GM18502 (cell line): ENCODE results near the gene KLC1.

ENCODE experiments used
- ATAC-seq: cut with Tn5 transposase; IDR thresholded peaks from one replicate; pipeline ENCODE4 v1.9.1; 2021; ENCODE audit warnings: mild to moderate bottlenecking; ENCODE audit not compliant: unreplicated experiment, poor library complexity

The KLC1 gene

DNA sequence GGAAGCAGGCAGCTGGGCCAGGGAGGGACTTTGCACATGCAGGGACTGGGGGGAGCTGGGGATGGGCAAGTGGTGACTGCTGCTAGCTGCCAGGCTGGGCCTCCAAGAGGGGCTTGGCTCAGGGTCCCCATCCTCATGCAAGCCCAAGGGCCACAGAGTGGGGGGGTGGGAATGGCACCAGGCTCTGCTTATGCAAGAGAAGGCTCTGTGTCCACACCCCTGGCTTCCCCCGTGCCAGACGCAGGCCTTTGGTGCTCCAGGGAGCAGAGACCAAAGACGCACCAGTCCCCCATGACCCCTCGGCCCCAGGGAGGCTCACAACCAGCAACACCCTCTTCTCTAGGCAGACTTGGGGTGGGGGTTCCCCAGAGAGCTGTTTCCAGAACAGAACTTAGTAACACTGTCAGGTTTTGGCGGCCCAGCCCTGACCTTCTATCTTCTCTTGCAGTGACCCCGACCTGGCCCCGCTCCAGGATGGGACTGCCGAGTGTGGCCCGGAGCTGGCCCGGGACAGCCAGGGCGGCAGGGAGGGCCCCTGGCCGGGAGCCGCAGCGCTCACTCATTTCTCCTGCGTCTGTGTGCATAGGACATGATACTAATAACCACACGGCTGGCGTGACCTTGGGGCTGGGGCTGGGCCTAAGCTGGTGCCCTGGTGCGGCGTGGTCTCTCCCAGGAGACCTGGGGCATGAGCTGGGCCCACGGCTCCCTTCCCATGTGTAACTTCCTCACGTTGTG is 71.9 kb downstream of the KLC1 start:
- no peak for ATAC-seq

DNA sequence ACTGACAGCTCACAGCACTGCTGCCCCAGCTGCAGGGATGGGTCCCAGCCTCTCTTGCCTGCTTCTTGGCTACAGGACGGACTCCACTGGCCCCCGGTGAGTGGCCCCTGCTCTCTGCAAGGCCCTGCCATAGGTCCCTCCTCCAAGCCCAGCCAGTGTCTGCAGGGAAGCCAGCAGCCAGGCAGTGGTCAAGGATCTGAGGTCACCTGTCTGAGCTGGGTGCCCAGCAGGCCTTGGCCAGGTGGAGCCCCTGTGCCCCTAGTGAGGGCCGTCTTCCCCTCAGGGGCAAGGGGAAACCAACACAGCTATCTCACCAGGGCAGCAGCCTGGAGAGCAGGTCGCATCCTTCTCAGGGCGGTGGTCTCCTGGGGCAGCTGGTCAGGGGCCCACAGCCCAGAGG is 73.1 kb downstream of the KLC1 start:
- ATAC-seq = no peak

DNA sequence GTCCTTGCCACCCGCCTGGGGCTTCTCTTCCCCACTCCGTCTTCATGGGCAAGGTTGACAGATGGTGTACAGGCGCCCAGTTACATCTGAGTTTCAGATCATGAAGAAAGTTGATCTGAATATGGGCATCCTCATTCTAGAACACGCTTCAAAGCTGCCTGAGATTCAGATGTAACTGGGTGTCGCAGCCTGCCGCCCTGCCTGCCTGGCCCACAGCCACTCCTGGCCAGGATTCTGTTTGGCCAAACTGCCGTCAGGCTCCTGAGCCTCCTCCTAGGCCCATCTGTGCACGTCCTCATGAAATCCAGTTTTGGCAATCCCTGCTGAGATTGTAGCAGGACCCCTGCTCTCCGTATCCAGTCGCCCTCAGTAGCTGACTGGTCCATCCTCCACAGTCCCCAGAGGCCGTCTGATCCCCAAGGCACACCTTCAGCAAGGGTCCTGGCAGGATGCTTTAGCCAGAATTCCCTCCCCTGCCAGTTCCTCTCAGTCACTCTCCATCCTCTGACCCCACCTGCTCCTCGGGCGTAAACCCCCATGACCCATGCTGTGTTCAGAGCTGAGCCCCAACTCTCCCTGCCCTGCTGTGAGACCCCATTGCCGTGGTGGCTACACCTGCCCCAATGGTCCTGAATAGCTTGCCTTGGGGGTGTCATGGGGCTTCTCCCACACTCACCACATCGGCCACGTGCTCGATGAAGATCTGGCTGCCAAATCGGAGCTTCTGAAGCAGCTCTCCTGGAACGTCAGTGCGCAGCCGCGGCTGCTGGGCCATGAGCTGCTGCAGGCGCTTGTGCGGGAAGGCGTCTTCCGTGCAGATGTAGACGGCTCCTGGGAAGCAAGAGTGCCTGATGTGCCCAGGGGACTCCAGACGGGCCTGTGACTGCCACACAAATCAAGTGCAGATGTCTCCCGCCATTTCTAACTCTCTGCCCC is 73.8 kb downstream of the KLC1 start:
- ATAC-seq = no peak

DNA sequence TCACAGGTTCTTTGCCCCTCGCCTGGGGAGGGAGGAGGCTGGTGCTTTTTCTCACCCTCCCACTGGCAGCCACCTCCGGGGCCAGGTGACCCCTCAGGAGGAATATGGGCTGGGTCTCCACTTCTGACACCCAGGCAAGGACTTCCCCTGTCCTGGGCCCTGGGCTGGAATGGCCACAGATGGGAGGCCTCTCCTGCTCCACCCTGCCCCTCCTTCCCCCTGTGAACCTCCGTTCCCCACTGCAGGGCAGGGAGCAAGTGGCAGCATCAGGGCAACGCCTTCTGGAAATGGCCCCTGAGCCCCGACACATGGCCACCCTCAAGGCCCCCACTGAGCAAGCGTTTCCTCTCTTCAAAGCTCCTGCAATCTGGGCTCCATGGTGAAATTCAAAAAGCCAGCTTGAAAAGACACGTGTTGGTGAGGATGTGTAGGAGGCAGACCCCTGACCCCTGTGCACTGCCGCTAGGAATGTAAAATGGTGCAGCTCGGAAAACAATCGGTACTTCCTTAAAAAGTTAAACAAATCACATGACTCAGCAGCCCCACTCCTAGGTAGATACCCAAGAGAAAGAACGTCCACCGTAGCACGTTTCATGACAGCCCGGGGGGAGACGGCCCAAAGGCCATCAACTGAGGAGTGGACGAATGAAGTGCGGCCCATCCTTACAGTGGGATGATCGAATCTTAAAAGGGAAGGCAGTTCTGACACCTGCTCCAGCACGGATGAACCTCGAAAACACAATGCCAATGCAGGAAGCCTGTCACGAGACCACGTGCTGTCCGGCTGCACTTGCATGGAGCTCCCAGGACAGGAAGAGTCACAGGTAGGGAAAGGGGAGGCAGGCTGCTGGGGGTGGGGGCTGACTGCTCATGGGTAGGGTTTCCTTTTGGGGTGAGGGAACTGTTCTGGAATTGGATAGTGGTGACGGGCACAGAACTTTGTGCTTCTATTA is 74.7 kb downstream of the KLC1 start:
- ATAC-seq = no peak

DNA sequence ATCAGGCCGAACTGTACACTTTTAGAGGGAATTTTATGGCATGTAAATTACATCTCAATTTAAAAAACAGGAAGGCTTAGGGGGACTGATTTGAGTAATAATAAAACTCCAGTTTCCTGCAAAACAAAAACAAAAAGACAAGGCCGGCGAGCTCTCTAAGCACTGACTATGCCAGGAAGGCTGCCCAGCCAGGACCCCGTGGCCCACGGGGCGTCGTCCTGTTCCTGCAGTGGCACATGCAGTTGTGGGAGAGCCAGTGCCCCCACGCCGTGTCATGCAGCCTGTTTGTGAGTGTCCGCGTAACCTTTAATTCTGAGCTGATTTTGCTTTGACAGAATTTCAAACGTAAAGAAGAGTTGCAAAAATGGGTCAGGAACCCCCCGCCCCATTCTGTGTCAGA is 75.7 kb downstream of the KLC1 start:
- ATAC-seq = no peak

DNA sequence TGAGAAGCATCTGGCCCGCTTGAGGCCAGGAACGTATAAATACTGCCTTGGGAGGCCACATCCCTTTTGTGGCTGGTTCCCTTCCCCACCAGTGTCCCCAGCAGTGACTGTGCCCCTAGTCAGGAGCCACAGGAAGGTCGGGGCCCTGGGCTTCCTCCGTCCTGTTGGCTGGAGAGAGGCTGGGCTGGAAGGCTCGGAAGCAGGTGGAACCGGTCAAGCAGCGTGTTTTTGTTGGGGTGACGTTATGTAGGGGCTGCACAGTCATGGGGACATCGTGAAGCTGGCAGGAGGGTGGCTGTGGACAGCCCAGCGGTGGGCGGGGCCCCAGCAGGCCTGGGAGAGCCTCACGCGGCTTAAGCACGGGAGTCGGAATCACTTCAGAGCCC is 76.1 kb downstream of the KLC1 start:
- no peak for ATAC-seq

DNA sequence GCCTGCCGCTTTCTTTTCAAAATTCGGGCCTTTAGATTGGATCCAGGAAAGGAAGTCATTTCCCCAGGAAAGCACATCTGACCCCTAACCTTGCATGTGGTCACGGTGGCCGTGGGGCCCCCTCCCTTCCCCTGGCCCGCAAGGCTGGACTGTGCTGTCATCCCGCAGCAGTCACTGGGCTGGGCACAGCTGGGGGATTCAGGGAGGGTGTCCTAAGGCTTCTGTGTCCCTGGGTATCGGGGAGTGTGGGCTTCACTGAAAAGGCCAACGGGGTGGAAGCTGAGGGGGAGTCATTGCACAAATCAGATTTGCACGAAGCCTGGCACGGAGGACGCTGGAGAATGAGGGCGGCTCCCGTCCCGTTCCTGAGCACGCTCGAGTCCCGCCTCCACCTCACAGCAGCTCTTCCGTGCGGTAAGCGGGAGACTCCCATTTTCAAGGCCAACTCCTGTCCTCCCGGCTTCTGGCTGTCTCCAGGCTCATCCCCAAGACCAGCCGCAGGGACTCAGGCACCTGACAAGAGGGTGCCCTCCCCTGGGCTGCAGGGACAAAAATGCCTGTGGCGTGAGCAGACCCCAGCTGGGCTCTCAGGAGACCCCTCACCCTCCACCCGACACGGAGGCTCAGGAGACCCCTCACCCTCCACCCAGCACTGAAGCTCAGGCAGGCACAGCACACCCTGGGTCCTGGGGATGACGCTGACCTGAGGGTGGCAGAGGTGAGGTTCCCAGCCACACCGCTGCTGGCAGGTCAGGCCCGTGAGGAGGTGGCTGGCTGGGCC is 76.7 kb downstream of the KLC1 start:
- ATAC-seq = no peak

DNA sequence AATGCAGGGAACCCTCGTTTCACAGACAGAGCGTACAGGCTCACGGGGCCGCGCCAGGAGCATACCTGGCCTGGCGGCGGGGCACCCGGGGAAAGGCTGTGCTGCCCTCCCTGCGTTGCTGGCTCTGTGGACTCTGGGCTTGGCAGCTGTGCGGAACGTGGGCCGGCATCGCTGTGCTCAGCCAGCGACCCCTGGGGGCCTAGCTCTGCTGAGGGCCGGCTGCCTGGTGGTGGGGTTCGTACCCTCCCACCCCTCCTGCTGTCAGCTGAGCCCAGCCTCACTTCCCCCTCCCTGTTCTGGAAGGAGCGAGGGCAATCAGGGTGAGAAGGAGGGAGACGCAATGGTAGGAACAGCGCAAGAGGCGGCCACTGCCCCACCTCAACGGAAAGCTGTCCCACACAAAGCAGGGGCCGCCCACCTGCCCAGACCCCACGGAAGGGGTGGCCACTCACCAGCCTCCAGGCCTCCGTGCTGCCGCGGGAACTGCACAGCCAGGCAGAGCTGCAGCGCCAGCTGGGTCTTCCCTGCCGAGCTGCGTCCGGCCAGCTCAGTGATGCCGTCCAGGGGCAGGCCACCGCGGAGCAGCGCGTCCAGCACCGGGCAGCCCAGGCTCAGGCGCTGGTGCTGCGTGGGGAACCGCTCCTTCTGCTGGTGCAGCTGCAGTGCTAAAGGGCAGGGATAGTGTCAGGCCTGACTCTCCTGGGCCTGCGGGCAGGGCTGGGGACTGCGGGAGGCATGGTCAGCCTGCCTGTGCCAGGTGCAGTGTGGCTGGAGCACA is 77.7 kb downstream of the KLC1 start:
- no peak for ATAC-seq

DNA sequence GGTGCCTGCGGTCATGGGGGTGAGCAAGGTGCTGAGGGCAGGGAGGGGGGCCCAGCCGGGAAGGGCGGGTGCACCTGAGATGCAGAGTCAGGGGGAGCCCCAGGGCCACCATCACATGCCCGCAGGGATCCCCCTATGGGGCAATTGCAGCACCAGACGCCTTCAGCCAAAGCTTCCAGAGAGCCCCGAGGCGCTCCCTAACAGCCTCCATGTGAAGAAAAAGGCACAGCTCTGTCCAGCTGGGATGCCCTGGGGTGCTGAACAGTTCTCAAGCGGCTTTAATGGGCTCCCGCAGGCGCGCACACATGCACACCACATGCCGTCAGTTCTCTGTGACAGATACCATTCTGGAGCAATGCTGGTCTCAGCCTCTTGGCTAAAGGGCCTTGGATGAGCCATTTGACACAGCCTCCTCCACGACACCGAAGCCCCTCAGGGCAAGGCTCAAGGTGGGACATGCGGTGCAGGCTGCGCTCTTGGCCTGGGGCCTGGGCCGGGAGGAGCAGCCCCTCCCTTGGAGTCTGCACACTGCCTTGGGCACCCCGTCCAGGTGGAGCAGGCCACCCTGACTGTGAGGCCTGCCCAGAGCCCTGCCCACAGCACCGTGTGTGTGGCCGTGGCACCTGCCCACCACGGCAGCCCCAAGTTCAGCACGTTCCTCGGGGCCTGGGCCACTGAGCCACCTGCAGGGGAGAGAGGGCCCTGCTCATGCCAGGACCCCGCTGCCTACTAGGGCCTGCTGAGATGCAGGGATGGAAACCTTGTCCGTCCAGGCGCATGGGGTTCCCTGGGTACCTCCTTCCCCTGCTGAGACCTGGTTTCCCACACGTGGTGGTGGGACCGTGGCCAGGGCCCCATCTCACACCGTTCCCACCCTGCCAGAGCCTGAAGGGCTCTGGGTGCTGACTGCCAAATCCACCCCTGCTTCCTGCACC is 78.6 kb downstream of the KLC1 start:
- ATAC-seq = no peak

DNA sequence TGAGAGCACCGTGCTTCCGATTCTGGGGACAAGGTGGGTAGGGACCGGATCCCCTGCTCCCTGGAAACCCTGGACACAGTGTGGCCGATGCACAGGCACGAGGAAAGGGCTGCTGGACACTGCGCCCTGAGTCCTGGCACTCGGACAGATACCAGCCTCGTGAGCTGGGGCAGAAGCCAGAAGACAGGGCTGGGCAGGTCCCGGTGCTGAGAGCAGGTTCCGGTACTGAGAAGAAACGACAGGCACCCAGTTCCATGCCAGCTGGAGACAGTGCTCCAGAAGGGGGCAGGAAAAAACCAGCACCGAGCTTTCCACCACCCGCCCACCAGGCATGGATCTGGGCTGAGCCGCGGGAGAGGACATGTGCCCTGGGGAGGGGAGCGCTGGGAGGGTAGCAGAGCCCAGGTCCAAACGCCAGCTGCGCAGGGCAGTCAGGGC is 79.8 kb downstream of the KLC1 start:
- ATAC-seq = no peak

DNA sequence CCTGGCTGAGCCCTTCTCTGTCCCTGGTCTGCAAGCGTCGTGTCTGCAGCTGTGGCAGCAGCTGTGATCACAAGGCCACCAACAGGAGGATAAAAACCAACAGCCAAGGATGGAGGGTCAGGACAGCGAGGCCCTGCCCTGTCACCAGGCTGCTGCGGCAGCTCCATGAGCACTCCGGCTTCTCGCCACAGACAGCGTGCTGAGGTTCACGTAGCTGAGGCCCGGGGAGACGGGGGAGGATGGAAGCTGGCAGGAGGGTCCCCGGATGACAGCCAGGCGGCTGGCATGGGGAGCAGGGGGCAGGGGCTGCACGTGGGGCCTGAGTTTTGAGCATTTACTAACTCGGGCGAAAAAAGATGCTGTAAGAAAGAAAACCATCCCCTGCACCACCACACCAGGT is 80.8 kb downstream of the KLC1 start:
- no peak for ATAC-seq

DNA sequence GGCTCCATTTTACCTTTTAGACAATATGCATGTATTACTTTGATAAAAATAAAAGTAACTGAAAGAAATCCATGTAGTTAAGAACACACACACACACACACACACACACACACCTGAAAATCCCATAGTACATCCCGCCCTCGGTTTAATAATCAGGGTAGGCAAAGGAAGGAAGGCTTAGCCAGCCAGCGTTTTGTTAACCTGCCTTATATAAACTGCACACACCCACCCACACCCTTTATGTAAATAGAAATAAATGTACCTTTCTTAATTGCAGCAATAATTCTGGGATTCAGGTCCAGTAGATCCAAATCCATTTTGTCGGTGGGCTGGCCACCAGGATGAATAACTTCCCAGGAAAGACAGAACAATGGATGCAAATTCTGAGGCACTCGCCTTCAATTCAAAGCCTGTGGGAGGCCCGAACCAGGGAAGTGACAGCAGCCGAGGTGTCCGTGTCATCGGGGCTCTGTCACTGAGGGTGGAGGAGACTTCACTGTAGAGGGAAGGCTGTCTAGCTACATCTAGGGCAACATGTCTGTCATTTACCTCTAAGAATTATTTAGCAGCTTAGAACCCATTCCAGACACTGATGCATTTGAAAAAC is 81.9 kb downstream of the KLC1 start:
- ATAC-seq = no peak

DNA sequence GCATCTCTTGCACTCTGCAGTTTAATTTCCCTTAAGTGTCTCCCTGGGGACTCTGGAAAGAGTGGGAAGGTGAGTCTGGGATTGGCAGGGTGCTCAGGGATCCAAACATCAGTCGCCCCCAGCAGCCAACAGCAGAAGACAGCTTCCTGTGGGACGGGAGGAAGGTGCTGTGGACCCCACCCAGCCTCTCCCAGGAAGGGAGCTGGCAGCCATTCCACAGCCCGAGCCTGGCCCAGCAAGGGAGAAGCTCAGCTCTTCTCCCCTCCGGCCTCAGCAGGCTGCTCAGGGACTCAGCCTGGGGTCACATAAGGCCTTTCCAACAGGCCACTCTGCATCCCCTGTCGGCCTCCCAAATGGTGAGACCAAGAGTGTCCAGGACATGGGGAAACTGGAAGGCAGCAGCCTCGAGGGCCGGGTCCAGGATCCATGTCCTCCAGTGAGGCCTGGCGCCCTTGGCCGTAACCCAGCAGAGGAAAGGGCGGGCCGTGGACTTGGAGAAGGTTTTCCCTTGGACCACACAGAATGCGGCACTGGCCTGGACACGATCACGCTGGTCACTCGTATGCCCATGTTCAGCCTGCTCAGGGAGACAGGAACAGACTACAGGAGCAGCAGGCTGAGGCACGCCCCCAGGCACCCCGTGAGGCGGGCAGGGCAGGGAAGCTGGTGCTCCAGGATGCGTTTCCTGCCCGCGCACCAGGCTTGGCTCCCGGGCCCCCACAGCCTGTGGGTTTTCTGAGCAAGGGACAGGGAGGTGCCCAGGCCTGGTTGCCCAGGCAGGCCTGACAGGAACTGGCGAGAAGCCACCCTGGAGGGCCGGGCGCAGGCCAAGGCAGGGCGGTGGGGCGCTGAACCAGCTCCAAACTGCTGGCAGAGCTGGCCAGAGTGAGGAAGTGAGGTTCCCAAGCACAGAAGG is 82.8 kb downstream of the KLC1 start:
- no peak for ATAC-seq

DNA sequence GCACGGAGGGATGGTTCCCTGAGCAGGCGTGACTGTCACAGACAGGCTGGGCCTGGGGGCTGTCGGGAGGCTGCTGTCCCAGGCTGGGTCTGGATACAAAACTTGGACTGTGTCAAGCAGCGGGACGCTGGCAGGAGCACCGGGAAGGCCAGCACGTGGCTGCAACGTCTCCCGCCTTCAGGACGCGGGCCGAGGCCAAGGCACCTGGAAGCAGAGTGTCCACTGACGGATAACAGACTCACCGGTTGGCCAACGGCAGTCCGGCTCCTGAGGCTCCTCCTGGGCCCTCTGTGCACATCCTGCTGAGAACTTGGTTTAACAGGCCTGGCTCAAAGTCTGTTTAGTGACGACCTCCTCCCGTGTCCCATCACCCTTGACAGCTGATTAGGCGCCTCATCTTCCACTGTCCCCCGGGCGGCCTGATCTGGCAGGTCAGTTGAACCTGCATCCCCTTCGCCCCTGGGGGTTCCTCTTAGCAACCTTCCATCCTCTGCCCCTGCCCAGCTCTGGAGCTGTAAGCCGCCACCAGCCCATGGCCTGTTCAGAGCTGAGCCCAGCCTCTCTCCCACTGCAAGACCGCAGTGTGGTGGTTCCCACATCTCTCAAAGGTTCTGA is 83.7 kb downstream of the KLC1 start:
- ATAC-seq = no peak

DNA sequence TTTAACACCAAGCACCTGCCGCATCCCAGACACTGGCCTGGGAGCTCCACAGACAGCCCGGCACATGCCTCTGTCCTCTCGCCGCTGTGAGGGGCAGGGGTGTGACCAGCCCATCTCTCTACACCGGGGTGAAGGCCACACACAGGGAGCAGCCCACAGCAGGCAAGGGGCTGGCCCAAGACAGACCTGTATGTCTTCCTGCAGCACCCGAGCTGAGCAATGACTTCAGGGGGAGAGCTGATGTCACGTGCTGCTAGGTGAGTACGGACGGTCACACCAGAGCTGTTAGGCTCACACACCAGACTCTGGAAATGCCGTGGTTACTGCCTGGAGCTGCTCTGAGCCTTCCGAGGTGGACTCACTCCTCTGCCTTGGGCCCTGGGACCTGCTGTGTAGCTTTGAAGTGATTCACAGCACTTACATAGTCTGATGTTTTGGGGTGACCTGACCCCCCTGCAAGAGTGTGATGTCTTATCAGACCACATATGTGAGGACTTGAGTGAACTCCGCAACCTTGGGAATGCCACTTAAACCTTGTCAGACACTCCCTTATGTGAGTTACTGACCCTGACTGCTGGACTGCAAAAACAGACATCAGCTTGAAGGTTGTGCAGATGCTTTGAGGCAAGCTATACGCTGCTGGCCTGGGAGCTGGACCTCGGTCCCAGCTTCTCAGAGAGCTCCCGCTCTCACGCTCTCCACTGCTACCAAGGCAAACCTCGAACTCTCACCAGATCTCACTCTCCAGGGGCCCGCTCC is 84.5 kb downstream of the KLC1 start:
- no peak for ATAC-seq
